DOHH2 (cell line): ENCODE results near the gene MYOC.

ENCODE experiments used
- H3F3A ChIP-seq: fragments of 200-600 bp; sonication (generic), shearing (Covaris generic); 2 replicates; pipeline ENCODE4 v1.6.0; 2016; ENCODE audit warnings: antibody characterized with exemption, mild to moderate bottlenecking; ENCODE audit not compliant: control insufficient read depth, insufficient read depth
- H3K27ac ChIP-seq: fragments of 200-600 bp; sonication (generic); 2 replicates; pipeline ENCODE4 v1.5.1; 2014; ENCODE audit warnings: low read depth, mild to moderate bottlenecking, low read length, moderate library complexity
- H3K27me3 ChIP-seq: fragments of 200-600 bp; sonication (generic); 2 replicates; pipeline ENCODE4 v1.6.1; 2014; ENCODE audit warnings: mild to moderate bottlenecking, low read length, mixed read lengths; ENCODE audit not compliant: control insufficient read depth
- H3K36me3 ChIP-seq: fragments of 200-600 bp; sonication (generic); 2 replicates; pipeline ENCODE4 v1.6.1; 2014; ENCODE audit warnings: mild to moderate bottlenecking, low read length, moderate library complexity, mixed read lengths; ENCODE audit not compliant: control insufficient read depth
- H3K4me1 ChIP-seq: fragments of 200-600 bp; sonication (generic); 2 replicates; pipeline ENCODE4 v1.6.1; 2014; ENCODE audit warnings: mild to moderate bottlenecking, low read length, mixed read lengths; ENCODE audit not compliant: control insufficient read depth
- H3K4me2 ChIP-seq: fragments of 200-600 bp; sonication (generic); 2 replicates; pipeline ENCODE4 v1.6.0; 2014; ENCODE audit warnings: mild to moderate bottlenecking, low read length, moderate library complexity
- H3K4me3 ChIP-seq: fragments of 200-600 bp; sonication (generic); 2 replicates; pipeline ENCODE4 v1.5.1; 2014; ENCODE audit warnings: mild to moderate bottlenecking, low read length, mixed read lengths
- H3K79me2 ChIP-seq: fragments of 200-600 bp; sonication (generic); 2 replicates; pipeline ENCODE4 v1.6.1; 2014; ENCODE audit warnings: mild to moderate bottlenecking, low read length, mixed read lengths; ENCODE audit not compliant: control insufficient read depth
- H3K9me2 ChIP-seq: fragments of 200-600 bp; sonication (generic); replicated peaks from 2 replicates; pipeline ENCODE4 v1.6.1; 2014; ENCODE audit warnings: mild to moderate bottlenecking, low read length, mixed read lengths; ENCODE audit not compliant: control insufficient read depth
- H3K9me3 ChIP-seq: fragments of 200-600 bp; sonication (generic); 2 replicates; pipeline ENCODE4 v1.6.1; 2014; ENCODE audit warnings: antibody characterized with exemption, low read length, mixed read lengths; ENCODE audit not compliant: control insufficient read depth, insufficient read depth
- H4K20me1 ChIP-seq: fragments of 200-600 bp; sonication (generic); 2 replicates; pipeline ENCODE4 v1.6.0; 2014; ENCODE audit warnings: low read depth, mild to moderate bottlenecking, antibody characterized with exemption, low read length, moderate library complexity; ENCODE audit not compliant: control insufficient read depth, insufficient read depth
- EZH2phosphoT487 ChIP-seq: fragments of 200-600 bp; sonication (generic); IDR thresholded peaks from 2 replicates; pipeline ENCODE4 v1.6.1; 2017; ENCODE audit warnings: borderline replicate concordance, mild to moderate bottlenecking, antibody characterized with exemption, low read length, moderate library complexity, mixed read lengths
- TF ChIP-seq, protein P1 (sequence below): fragments of 200-600 bp; sonication (generic); IDR thresholded peaks from one replicate; pipeline ENCODE4 v1.5.1; 2014; ENCODE audit warnings: antibody characterized with exemption, mild to moderate bottlenecking, low read depth, low read length; ENCODE audit not compliant: poor library complexity, severe bottlenecking

MYOC gene

DNA sequence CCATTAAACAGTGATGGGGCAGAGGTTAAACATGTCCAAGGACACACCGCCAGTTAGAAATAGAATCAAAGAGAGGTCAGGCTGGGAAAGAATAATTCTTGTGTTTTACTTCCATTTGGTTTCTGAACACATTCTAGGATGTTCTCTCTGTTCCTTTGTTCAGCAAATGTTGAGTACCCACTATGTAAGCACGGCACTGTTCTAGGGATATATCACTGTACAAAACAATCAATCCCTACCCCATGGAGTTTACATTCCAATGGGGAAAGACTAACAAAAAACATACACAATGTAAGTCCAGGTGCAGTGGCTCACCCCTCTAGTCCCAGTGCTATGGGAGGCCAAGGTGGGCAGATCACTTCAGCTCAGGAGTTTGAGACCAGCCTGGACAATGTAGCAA, 24.3 kb downstream of the MYOC start:
- Histone ChIP-seq H3K4me2 (no peak overlapping the region), H3F3A (no peaks in the 10 kb centered on the region), H3K27ac (no peak overlapping the region), H3K36me3 (no peaks in the 10 kb centered on the region), H3K27me3 (no peaks in the 10 kb centered on the region; the same call in 1 of the 2 replicates), H3K4me1 (no peaks in the 10 kb centered on the region), H3K79me2 (no peaks in the 10 kb centered on the region), H4K20me1 (no peaks in the 10 kb centered on the region), H3K4me3 (no peak overlapping the region), H3K9me2 (no peaks in the 10 kb centered on the region), H3K9me3 (no peaks in the 10 kb centered on the region)
- TF ChIP-seq, protein P1, sequence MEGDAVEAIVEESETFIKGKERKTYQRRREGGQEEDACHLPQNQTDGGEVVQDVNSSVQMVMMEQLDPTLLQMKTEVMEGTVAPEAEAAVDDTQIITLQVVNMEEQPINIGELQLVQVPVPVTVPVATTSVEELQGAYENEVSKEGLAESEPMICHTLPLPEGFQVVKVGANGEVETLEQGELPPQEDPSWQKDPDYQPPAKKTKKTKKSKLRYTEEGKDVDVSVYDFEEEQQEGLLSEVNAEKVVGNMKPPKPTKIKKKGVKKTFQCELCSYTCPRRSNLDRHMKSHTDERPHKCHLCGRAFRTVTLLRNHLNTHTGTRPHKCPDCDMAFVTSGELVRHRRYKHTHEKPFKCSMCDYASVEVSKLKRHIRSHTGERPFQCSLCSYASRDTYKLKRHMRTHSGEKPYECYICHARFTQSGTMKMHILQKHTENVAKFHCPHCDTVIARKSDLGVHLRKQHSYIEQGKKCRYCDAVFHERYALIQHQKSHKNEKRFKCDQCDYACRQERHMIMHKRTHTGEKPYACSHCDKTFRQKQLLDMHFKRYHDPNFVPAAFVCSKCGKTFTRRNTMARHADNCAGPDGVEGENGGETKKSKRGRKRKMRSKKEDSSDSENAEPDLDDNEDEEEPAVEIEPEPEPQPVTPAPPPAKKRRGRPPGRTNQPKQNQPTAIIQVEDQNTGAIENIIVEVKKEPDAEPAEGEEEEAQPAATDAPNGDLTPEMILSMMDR: no peak
- TF ChIP-seq EZH2phosphoT487: no peak

DNA sequence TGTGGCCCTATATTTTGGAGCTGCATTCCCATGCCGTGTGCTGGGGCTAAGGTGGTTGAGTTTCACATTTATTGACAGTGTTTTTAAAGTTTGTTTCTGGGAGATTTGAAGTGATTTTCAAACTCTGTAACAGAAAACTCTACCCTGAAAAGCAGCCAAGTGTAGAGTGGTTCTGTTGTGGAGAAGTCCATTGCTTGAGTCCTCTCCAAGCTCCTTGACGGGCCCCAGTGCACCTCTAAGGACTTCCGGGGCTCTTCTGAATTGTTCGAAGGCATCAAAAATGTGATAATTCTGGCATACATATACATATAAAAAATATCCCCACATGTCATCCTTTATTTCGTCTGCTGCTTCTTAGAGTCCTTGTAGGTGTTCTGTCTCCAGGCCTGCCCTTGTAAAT, 25.5 kb downstream of the MYOC start:
- Histone ChIP-seq H3K4me2 (no peak overlapping the region), H3K27me3 (no peaks in the 10 kb centered on the region; the same call in 1 of the 2 replicates), H3K79me2 (no peaks in the 10 kb centered on the region), H3K9me2 (no peaks in the 10 kb centered on the region), H3F3A (no peaks in the 10 kb centered on the region), H3K36me3 (no peaks in the 10 kb centered on the region), H4K20me1 (no peaks in the 10 kb centered on the region), H3K4me3 (no peak overlapping the region), H3K27ac (no peak overlapping the region), H3K4me1 (no peaks in the 10 kb centered on the region), H3K9me3 (no peaks in the 10 kb centered on the region)
- TF ChIP-seq, protein P1: no peak
- no peak for TF ChIP-seq EZH2phosphoT487

DNA sequence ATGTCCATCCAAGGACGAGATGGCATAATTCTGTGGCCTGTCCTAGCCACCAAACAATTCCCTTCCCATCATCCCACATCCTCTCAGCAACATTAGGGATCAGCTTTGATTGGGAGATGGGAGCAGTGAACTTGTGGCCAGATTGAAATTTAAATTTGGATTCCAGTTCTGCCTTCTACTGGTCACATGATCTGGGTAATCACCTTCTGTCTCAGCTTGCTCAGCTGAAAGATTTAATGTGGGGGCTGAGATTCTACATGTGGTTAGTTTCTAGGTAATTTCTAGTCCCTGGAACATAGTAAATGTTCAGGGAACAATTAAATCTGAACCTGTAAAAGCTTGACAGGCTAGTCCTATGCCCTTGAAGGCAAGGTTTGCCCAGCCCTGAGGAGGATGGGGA, 27.3 kb downstream of the MYOC start:
- no peak for TF ChIP-seq EZH2phosphoT487
- TF ChIP-seq, protein P1: no peak
- Histone ChIP-seq H3K27me3 (no peaks in the 10 kb centered on the region; the same call in 1 of the 2 replicates), H3F3A (no peaks in the 10 kb centered on the region), H3K4me2 (no peak overlapping the region), H3K9me2 (no peaks in the 10 kb centered on the region), H3K36me3 (no peaks in the 10 kb centered on the region), H3K4me1 (no peaks in the 10 kb centered on the region), H3K27ac (no peak overlapping the region), H3K9me3 (no peaks in the 10 kb centered on the region), H4K20me1 (no peaks in the 10 kb centered on the region), H3K4me3 (no peak overlapping the region), H3K79me2 (no peaks in the 10 kb centered on the region)
